Gastrocnemius medialis (tissue), 4 donors: ENCODE results near the gene RABIF. TPM values are rescaled to one million over a fixed set of nuclear protein-coding genes. Genes with fewer than 3 reads are reported as not detected.

ENCODE experiments used
- ATAC-seq, 2 donors: fragments of 150-250 bp; one replicate each; pipeline ENCODE4 v1.9.1; 2016
- DNase-seq, 2 donors: peaks; one replicate each; pipeline ENCODE4 v3.0.0-alpha.2; 2019
- H3K27ac ChIP-seq, 4 donors: fragments of 200-600 bp; sonication (generic); 1 replicate in 1 of 4; 2 replicates in 3 of 4; pipeline ENCODE4 v1.5.1; 2016 to 2018; ENCODE audit warnings: mild to moderate bottlenecking in 2 of 4, moderate library complexity in 1 of 4
- H3K27me3 ChIP-seq, 3 donors: fragments of 200-600 bp; sonication (generic) in 2 of 3; 1 replicate in 1 of 3; 2 replicates in 2 of 3; pipeline versions ENCODE4 v1.5.1 to v1.6.0; 2016 to 2019; ENCODE audit warnings: mild to moderate bottlenecking in 1 of 3, moderate library complexity in 1 of 3
- H3K36me3 ChIP-seq, 2 donors: fragments of 200-600 bp; sonication (generic) in 1 of 2; one replicate each; pipeline ENCODE4 v1.5.1; 2017 to 2018
- H3K4me1 ChIP-seq, 2 donors: fragments of 200-600 bp; sonication (generic) in 1 of 2; one replicate each; pipeline ENCODE4 v1.5.1; 2016 to 2017; ENCODE audit warnings: mild to moderate bottlenecking in 2 of 2
- H3K4me3 ChIP-seq, 4 donors: fragments of 200-600 bp; sonication (generic) in 3 of 4; 1 replicate in 1 of 4; 2 replicates in 3 of 4; pipeline ENCODE4 v1.5.1; 2016 to 2019; ENCODE audit warnings: mild to moderate bottlenecking in 2 of 4
- H3K9me3 ChIP-seq, 3 donors: fragments of 200-600 bp; sonication (generic) in 2 of 3; 1 replicate in 1 of 3; 2 replicates in 2 of 3; pipeline ENCODE4 v1.5.1; 2016 to 2019
- CTCF ChIP-seq, 5 experiments: fragments of 450-650 bp in 3 of 5; fragments of 200-600 bp in 2 of 5; sonication (generic) in 2 of 5; IDR thresholded peaks in 4 of 5; conservative IDR thresholded peaks in 1 of 5; 1 replicate in 4 of 5; 2 replicates in 1 of 5; pipeline ENCODE4 v1.5.1; 2016 to 2019; ENCODE audit warnings: antibody characterized with exemption in 5 of 5, mild to moderate bottlenecking in 3 of 5, moderate library complexity in 3 of 5
- POLR2A ChIP-seq, 2 donors: fragments of 450-650 bp; IDR thresholded peaks; one replicate each; pipeline ENCODE4 v1.6.1; 2017; ENCODE audit warnings: antibody characterized with exemption in 2 of 2, mild to moderate bottlenecking in 2 of 2, moderate library complexity in 2 of 2
- in situ Hi-C, 4 donors: fragments of 200-750 bp; cut with MboI; loops; one replicate each; pipeline versions ENCODE4 v1.15.0 to v1.8.0; 2017; ENCODE audit warnings: low sequenced_read_pairs in 4 of 4
- intact Hi-C: fragments of 100-400 bp; cut with DNase I; formaldehyde crosslinking; loops from one replicate; pipeline ENCODE4 v1.15.1; 2023; ENCODE audit warnings: low total_unique reads
- total RNA-seq, 4 donors: library from RNA; depleted of rRNA; stranded (reverse); fragments of >200 nt; gene quantifications; one replicate each; pipeline versions ENCODE4 v1.1.0 to v1.2.3, GENCODE V29; 2016

RABIF gene
- total RNA-seq, 4 donors from 2014 or later: 2.6 to 9.2 (median 3.9) TPM

- no peaks in the 10 kb centered on the region for H3K4me1 ChIP-seq
- no peak for DNase-seq
- in situ Hi-C loops: no loop called here
- H3K9me3 ChIP-seq: no peaks in the 10 kb centered on the region
- H3K4me3 ChIP-seq: no peak overlapping the region
- no peak overlapping the region for H3K27ac ChIP-seq
- no peaks in the 10 kb centered on the region for H3K27me3 ChIP-seq
- intact Hi-C loops: no loop called here
- no peaks in the 10 kb centered on the region for H3K36me3 ChIP-seq
- no peak for ATAC-seq
- TF ChIP-seq CTCF (IDR thresholded peaks at IDR 0.05 in 4 of 5, conservative IDR thresholded peaks at IDR 0.05 in 1 of 5): no peak
These were observed 44.7 kb downstream of the RABIF start for GRCh38 chr1:202844259-202844658.

- ATAC-seq (no peak), DNase-seq (no peak)
- H3K36me3 ChIP-seq: no peaks in the 10 kb centered on the region
- no peaks in the 10 kb centered on the region for H3K4me1 ChIP-seq
- no peak overlapping the region for H3K27ac ChIP-seq
- H3K9me3 ChIP-seq: no peaks in the 10 kb centered on the region
- no peak overlapping the region for H3K4me3 ChIP-seq
- intact Hi-C loops (no loop called here), in situ Hi-C loops (no loop called here)
- H3K27me3 ChIP-seq: no peaks in the 10 kb centered on the region
- TF ChIP-seq CTCF (IDR thresholded peaks at IDR 0.05 in 4 of 5, conservative IDR thresholded peaks at IDR 0.05 in 1 of 5): no peak
- no peak for TF ChIP-seq POLR2A (IDR thresholded peaks at IDR 0.05)
These were observed 45.9 kb downstream of the RABIF start for GRCh38 chr1:202843081-202843480.

DNA sequence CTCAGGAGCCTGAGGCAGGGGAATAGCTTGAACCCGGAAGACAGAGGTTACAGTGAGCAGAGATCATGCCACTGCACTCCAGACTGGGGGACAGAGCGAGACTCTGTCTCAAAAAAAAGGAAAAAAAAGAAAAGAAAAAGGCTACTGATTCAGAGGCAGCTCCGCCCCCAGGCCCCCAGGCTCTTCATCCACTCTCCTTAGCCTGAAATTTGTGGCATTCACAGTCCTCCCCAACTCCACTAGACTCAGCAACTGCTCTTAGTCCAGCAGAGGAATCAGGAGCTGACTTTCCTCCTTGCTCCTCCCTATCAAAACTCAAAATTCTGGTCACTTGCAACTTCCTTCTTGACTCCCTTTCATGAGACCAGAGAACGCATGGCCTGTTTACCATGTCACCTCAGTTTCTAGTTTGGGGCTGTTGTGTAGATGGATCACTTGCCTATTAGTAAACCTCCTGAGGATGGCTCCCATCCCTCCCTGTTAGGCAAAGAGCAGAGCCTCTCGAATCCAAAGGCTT, 51.1 kb downstream of the RABIF start:
- ATAC-seq: no peak
- in situ Hi-C loops (no loop called here), intact Hi-C loops (no loop called here)
- no peak for DNase-seq
- H3K9me3 ChIP-seq: no peaks in the 10 kb centered on the region
- no peaks in the 10 kb centered on the region for H3K4me1 ChIP-seq
- TF ChIP-seq POLR2A (IDR thresholded peaks at IDR 0.05) (no peak), CTCF (IDR thresholded peaks at IDR 0.05 in 4 of 5, conservative IDR thresholded peaks at IDR 0.05 in 1 of 5) (no peak)
- H3K27ac ChIP-seq: no peak overlapping the region
- no peak overlapping the region for H3K4me3 ChIP-seq
- no peaks in the 10 kb centered on the region for H3K27me3 ChIP-seq
- no peaks in the 10 kb centered on the region for H3K36me3 ChIP-seq

GRCh38 chr1:202836623-202837403, 52.1 kb downstream of the RABIF start:
- no peak for TF ChIP-seq POLR2A (IDR thresholded peaks at IDR 0.05)
- TF ChIP-seq CTCF (IDR thresholded peaks at IDR 0.05 in 4 of 5, conservative IDR thresholded peaks at IDR 0.05 in 1 of 5): no peak
- intact Hi-C loops (no loop called here), in situ Hi-C loops (no loop called here)
- Histone ChIP-seq H3K27ac (no peak overlapping the region), H3K4me1 (no peaks in the 10 kb centered on the region), H3K9me3 (no peaks in the 10 kb centered on the region), H3K27me3 (no peaks in the 10 kb centered on the region), H3K4me3 (no peak overlapping the region), H3K36me3 (no peaks in the 10 kb centered on the region)
- DNase-seq (no peak), ATAC-seq (no peak)
